Spleen (tissue), 7 donors: ENCODE measurements around the gene KLHL26.

Experiments
- POLR2A ChIP-seq, 3 donors: fragments of 450-650 bp; IDR thresholded peaks; one replicate each; pipeline ENCODE4 v1.5.1; 2017; ENCODE audit warnings: antibody characterized with exemption in 3 of 3, mild to moderate bottlenecking in 1 of 3
- POLR2AphosphoS5 ChIP-seq, 3 donors: sonication (generic); formaldehyde crosslinking; IDR thresholded peaks; one replicate each; pipeline ENCODE4 v1.5.1; 2017; ENCODE audit warnings: antibody characterized with exemption in 3 of 3
- TF ChIP-seq, protein P1 (sequence below), 11 experiments: fragments of 200-600 bp in 7 of 11; fragments of 450-650 bp in 4 of 11; sonication (generic) in 4 of 11; IDR thresholded peaks in 8 of 11; conservative IDR thresholded peaks in 3 of 11; 1 replicate in 7 of 11; 2 replicates in 4 of 11; pipeline versions ENCODE4 v1.4.0 to v1.8.0; 2016 to 2021; ENCODE audit warnings: antibody characterized with exemption in 11 of 11, inconsistent platforms in 4 of 11, mild to moderate bottlenecking in 1 of 11
- donor health status: DM: no; HTN: no; CAD: no; lungs with moderate emphysema.
- donor health status: DM: no; HTN: no; CAD: no.
- donor health status: DM: no; HTN: no; CAD: no.

DNA sequence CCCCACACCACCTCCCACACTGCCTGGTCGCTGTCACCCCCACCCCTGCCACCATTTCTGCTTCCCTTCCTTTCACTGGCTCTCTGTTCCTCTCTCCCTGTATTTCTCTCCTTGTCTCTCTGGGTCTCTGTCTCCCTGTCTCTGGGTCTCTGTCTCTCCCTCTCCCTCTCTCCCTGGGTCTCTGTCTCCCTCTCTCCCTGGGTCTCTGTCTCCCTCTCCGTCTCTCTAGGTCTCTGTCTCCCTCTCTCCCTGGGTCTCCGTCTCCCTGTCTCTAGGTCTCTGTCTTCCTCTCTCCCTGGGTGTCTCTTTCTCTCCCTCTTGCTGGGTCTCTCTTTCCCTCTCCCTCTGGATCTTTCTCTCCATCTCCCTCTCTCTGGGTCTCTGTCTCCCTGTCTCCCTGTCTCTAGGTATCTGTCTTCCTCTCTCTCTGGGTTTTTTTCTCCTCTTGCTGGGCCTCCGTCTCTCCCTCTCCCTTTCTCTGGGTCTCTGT is 21.6 kb downstream of the KLHL26 start:
- TF ChIP-seq, protein P1, sequence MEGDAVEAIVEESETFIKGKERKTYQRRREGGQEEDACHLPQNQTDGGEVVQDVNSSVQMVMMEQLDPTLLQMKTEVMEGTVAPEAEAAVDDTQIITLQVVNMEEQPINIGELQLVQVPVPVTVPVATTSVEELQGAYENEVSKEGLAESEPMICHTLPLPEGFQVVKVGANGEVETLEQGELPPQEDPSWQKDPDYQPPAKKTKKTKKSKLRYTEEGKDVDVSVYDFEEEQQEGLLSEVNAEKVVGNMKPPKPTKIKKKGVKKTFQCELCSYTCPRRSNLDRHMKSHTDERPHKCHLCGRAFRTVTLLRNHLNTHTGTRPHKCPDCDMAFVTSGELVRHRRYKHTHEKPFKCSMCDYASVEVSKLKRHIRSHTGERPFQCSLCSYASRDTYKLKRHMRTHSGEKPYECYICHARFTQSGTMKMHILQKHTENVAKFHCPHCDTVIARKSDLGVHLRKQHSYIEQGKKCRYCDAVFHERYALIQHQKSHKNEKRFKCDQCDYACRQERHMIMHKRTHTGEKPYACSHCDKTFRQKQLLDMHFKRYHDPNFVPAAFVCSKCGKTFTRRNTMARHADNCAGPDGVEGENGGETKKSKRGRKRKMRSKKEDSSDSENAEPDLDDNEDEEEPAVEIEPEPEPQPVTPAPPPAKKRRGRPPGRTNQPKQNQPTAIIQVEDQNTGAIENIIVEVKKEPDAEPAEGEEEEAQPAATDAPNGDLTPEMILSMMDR (IDR thresholded peaks at IDR 0.05 in 8 of 11, conservative IDR thresholded peaks at IDR 0.05 in 3 of 11), result no peak
- TF ChIP-seq POLR2AphosphoS5 (IDR thresholded peaks at IDR 0.05) (no peak), POLR2A (IDR thresholded peaks at IDR 0.05) (no peak)
